Kidney tubule cell (primary cell): ENCODE measurements around the gene MAGEB6.
"Not testable (repeated sequence)": the region's sequence is repeated elsewhere in the genome, so short reads cannot be mapped to it uniquely, and the experiment has no call there.

Experiments used
- DNase-seq: peaks from one replicate; pipeline ENCODE4 v3.0.0-alpha.2; 2018; ENCODE audit warnings: low spot score

Gene MAGEB6, protein sequence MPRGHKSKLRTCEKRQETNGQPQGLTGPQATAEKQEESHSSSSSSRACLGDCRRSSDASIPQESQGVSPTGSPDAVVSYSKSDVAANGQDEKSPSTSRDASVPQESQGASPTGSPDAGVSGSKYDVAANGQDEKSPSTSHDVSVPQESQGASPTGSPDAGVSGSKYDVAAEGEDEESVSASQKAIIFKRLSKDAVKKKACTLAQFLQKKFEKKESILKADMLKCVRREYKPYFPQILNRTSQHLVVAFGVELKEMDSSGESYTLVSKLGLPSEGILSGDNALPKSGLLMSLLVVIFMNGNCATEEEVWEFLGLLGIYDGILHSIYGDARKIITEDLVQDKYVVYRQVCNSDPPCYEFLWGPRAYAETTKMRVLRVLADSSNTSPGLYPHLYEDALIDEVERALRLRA

GRCh38 chrX:26192204-26192603 lies at the start of gene MAGEB6:
TSS of gene MAGEB6 (plus strand) at chrX:26192440. CDS start at chrX:26193847, 1,407 bp downstream.
- DNase-seq, result no peak

GRCh38 chrX:26146024-26146423 lies 46.2 kb upstream of the MAGEB6 start:
- no peak for DNase-seq

- no peak for DNase-seq
These were observed 31.9 kb upstream of the MAGEB6 start, which contains the start of gene MAGEB6B for GRCh38 chrX:26160301-26160700. TSS of gene MAGEB6B (plus strand) at chrX:26160601. CDS start at chrX:26160601, 0 bp downstream.

GRCh38 chrX:26203561-26203960 lies 11.3 kb downstream of the MAGEB6 start:
- DNase-seq, result no peak

DNA sequence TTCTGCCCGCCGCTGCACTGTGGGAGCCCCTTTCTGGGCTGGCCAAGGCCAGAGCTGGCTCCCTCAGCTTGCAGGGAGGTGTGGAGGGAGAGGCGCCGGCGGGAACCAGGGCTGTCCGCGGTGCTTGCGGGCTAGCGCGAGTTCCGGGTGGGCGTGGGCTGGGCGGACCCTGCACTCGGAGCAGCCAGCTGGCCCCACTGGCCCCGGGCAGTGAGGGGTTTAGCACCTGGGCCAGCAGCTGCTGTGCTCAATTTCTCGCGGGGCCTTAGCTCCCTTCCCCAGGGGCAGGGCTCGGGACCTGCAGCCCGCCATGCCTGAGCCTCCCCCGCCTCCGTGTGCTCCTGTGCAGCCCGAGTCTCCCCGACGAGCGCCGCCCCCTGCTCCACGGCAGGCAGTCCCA lies 12.5 kb downstream of the MAGEB6 start:
- DNase-seq, result not testable (repeated sequence)

DNA sequence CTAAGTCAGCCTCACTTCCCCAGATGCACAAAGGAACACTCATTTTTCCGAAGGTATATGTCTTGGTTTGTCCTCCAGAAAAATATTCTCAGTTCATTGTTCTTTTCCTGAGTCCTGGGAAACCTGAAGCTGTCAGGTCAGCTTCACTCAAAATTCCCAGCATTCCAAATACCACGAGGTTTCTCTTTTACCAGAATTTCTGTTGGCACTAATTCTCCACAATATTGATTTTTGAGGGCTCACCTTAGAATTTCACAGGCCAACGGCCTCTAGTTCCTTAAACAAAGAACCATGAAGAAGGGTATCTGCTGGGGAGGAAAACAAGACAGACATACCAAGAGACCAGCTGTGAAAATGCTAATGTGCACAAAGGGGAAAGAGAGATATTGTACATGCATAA lies 15.8 kb downstream of the MAGEB6 start:
- no peak for DNase-seq

- DNase-seq, result peak; percentile 2
These were observed 23.6 kb downstream of the MAGEB6 start, which contains the start of gene MAGEB5 for GRCh38 chrX:26215869-26216268. TSS of gene MAGEB5 (plus strand) at chrX:26216169. CDS start at chrX:26217302, 1,133 bp downstream.

GRCh38 chrX:26219351-26219750 lies 27.1 kb downstream of the MAGEB6 start:
- DNase-seq, result no peak

GRCh38 chrX:26234177-26234576 lies 41.9 kb downstream of the MAGEB6 start:
- no peak for DNase-seq
